ENCODE measurements around the gene FERMT2. TPM values are rescaled to one million over a fixed set of nuclear protein-coding genes. Genes with fewer than 3 reads are reported as not detected.
"Not testable (repeated sequence)": the region's sequence is repeated elsewhere in the genome, so short reads cannot be mapped to it uniquely, and the experiment has no call there.

The FERMT2 gene
- total and polyA plus RNA-seq, 9 donors: 77.5 to 109 (median 92.2) TPM

GRCh38 chr14:52923902-52924575, 26.8 kb downstream of the FERMT2 start:
- Histone ChIP-seq H3K27me3 (ENCODE audit: control insufficient read depth, insufficient read depth, low read length) (no peaks in the 10 kb centered on the region), H3K4me1 (ENCODE audit: control insufficient read depth, insufficient read depth, low read length) (peaks cover 18% of the 10 kb centered on the region), H3K4me3 (ENCODE audit: low read length) (no peak overlapping the region), H3K9me3 (replicated peaks; ENCODE audit: control insufficient read depth, low read depth, low read length) (no peaks in the 10 kb centered on the region), H3K27ac (ENCODE audit: low read length) (no peak overlapping the region), H3K36me3 (ENCODE audit: control insufficient read depth, insufficient read depth, low read length) (no peaks in the 10 kb centered on the region)
- no CpG with 5 or more reads among the region's 3 CpGs for WGBS (ENCODE audit: insufficient coverage)
- no peak for DNase-seq

DNA sequence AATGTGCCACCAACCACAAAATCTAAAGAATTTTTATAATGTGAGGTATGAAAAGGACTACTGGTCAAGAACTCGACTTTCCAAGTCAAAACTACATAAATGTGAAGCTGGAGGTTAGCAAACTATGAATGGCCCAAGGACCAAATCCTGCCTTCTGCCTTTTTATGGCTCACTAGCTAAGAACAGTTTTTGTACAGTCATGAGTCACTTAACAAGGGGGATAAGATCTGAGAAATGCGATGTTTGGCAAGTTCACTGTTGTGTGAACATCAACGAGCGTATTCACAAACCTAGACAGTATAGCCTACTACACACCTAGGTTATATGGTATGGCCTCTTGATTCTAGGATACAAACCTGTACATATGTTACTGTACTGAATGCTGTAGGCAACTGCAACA, 28.2 kb downstream of the FERMT2 start:
- H3K27me3 ChIP-seq (ENCODE audit: control insufficient read depth, insufficient read depth, low read length): no peaks in the 10 kb centered on the region
- no peak overlapping the region for H3K4me3 ChIP-seq (ENCODE audit: low read length)
- H3K4me1 ChIP-seq (ENCODE audit: control insufficient read depth, insufficient read depth, low read length): peaks cover 20% of the 10 kb centered on the region
- no CpG with 5 or more reads among the region's 4 CpGs for WGBS (ENCODE audit: insufficient coverage)
- no peak for DNase-seq
- H3K36me3 ChIP-seq (ENCODE audit: control insufficient read depth, insufficient read depth, low read length): peaks cover 2% of the 10 kb centered on the region
- H3K27ac ChIP-seq (ENCODE audit: low read length): no peak overlapping the region
- no peaks in the 10 kb centered on the region for H3K9me3 ChIP-seq (replicated peaks; ENCODE audit: control insufficient read depth, low read depth, low read length)

GRCh38 chr14:52922059-52922458, 28.8 kb downstream of the FERMT2 start:
- Histone ChIP-seq H3K9me3 (replicated peaks; ENCODE audit: control insufficient read depth, low read depth, low read length) (no peaks in the 10 kb centered on the region), H3K36me3 (ENCODE audit: control insufficient read depth, insufficient read depth, low read length) (peaks cover 3% of the 10 kb centered on the region), H3K27ac (ENCODE audit: low read length) (no peak overlapping the region), H3K4me1 (ENCODE audit: control insufficient read depth, insufficient read depth, low read length) (peaks cover 20% of the 10 kb centered on the region), H3K27me3 (ENCODE audit: control insufficient read depth, insufficient read depth, low read length) (no peaks in the 10 kb centered on the region), H3K4me3 (ENCODE audit: low read length) (no peak overlapping the region)
- DNase-seq: no peak

DNA sequence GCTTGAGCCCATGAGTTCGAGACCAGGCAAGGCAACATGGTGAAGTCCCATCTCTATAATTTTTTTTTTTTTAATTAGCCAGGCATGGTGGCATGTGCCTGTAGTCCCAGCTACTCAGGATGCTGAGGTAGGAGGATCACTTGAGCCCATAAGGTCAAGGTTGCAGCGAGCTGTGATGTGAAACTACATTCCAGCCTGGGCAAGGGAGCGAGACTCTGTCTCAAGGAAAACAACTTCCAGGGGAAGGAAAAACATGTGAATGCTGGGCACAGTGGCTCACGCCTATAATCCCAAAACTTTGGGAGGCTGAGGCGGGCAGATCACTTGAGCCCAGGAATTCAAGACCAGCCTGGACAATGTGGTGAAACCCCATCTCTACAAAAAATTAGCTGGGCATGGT, 30.4 kb downstream of the FERMT2 start:
- not testable (repeated sequence) for H3K27me3 ChIP-seq (ENCODE audit: control insufficient read depth, insufficient read depth, low read length); H3K9me3 ChIP-seq (replicated peaks; ENCODE audit: control insufficient read depth, low read depth, low read length); H3K4me3 ChIP-seq (ENCODE audit: low read length); DNase-seq; H3K27ac ChIP-seq (ENCODE audit: low read length); H3K36me3 ChIP-seq (ENCODE audit: control insufficient read depth, insufficient read depth, low read length)
- H3K4me1 ChIP-seq (ENCODE audit: control insufficient read depth, insufficient read depth, low read length): peaks cover 16% of the 10 kb centered on the region
- WGBS (ENCODE audit: insufficient coverage): 94% methylated on average over 4 of the region's 5 CpGs

DNA sequence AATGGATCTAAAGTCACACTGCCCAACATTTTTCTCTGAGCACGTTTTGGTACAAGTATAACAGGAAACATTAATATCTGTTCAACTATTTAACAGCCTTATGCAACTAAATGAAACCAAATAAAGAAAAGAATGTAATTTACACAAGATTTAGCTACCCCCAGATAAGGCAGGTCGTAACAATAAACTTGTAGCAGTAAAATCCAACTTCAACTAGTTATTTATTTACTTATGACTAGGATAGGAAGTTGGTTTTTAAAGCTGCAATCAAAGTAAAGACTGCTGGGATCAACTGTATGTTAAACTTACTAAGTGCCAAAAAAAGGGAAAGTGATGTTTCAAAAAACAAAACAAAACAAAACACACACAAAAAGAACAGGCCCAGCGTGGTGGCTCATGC, 30.9 kb downstream of the FERMT2 start:
- DNase-seq: no peak
- H3K27me3 ChIP-seq (ENCODE audit: control insufficient read depth, insufficient read depth, low read length): no peaks in the 10 kb centered on the region
- H3K36me3 ChIP-seq (ENCODE audit: control insufficient read depth, insufficient read depth, low read length): peaks cover 5% of the 10 kb centered on the region
- no peak overlapping the region for H3K4me3 ChIP-seq (ENCODE audit: low read length)
- WGBS (ENCODE audit: insufficient coverage): no CpG with 5 or more reads among the region's 3 CpGs
- H3K9me3 ChIP-seq (replicated peaks; ENCODE audit: control insufficient read depth, low read depth, low read length): no peaks in the 10 kb centered on the region
- H3K27ac ChIP-seq (ENCODE audit: low read length): no peak overlapping the region
- H3K4me1 ChIP-seq (ENCODE audit: control insufficient read depth, insufficient read depth, low read length): peaks cover 16% of the 10 kb centered on the region

- Histone ChIP-seq H3K27me3 (ENCODE audit: control insufficient read depth, insufficient read depth, low read length) (no peaks in the 10 kb centered on the region), H3K4me1 (ENCODE audit: control insufficient read depth, insufficient read depth, low read length) (peaks cover 11% of the 10 kb centered on the region), H3K36me3 (ENCODE audit: control insufficient read depth, insufficient read depth, low read length) (peaks cover 5% of the 10 kb centered on the region), H3K27ac (ENCODE audit: low read length) (peak overlapping the region; percentile 7), H3K4me3 (ENCODE audit: low read length) (no peak overlapping the region), H3K9me3 (replicated peaks; ENCODE audit: control insufficient read depth, low read depth, low read length) (no peaks in the 10 kb centered on the region)
- peak; percentile 78 for DNase-seq
Observed at GRCh38 chr14:52918486-52918885, 32.4 kb downstream of the FERMT2 start.

DNA sequence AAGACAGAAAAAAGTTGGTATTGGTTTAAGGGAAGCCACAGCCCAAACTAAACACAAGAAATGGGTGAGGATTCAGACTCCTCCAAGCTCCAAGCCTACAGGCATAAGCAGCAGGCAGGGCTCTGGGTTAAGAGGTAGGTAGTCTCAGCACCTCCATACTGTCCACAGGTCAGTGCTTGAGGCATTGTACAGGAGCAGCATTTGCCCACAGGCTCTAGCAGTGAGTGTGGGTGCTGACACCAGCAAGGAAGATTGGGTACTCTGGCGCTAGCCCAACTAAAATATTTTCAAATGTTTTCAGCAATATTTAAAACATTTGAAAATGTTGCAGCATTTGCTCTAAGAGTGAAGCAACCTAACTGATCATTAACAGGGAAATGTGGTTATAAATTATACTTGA, 33.1 kb downstream of the FERMT2 start:
- Histone ChIP-seq H3K9me3 (replicated peaks; ENCODE audit: control insufficient read depth, low read depth, low read length) (no peaks in the 10 kb centered on the region), H3K27ac (ENCODE audit: low read length) (no peak overlapping the region), H3K27me3 (ENCODE audit: control insufficient read depth, insufficient read depth, low read length) (no peaks in the 10 kb centered on the region), H3K36me3 (ENCODE audit: control insufficient read depth, insufficient read depth, low read length) (peaks cover 5% of the 10 kb centered on the region), H3K4me1 (ENCODE audit: control insufficient read depth, insufficient read depth, low read length) (peaks cover 11% of the 10 kb centered on the region), H3K4me3 (ENCODE audit: low read length) (no peak overlapping the region)
- no peak for DNase-seq
- WGBS (ENCODE audit: insufficient coverage): no CpG with 5 or more reads among the region's 1 CpG

GRCh38 chr14:52914295-52914694, 36.6 kb downstream of the FERMT2 start:
- H3K4me1 ChIP-seq (ENCODE audit: control insufficient read depth, insufficient read depth, low read length): peaks cover 4% of the 10 kb centered on the region
- WGBS (ENCODE audit: insufficient coverage): 100% methylated on average over 2 of the region's 3 CpGs
- DNase-seq: no peak

DNA sequence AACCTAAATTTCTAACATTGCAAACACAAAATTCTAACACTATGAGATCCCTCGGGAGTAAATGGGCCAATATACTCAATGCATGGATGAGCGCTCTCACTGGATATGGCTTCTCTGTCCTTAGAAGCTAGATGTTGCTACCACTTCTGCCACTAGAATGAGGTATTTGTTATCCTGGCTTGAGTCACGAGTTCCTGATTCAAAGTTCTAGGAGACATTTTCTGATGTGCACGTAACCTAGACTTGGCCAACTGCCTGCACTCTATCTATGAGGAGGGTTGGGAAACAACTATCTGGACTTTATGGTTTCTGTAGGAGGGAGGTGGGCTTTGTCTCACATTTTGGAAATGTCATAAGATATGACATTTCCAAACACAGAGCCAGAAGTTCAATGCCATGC, 37.6 kb downstream of the FERMT2 start:
- WGBS (ENCODE audit: insufficient coverage): no CpG with 5 or more reads among the region's 4 CpGs
- Histone ChIP-seq H3K27ac (ENCODE audit: low read length) (no peak overlapping the region), H3K27me3 (ENCODE audit: control insufficient read depth, insufficient read depth, low read length) (no peaks in the 10 kb centered on the region), H3K4me1 (ENCODE audit: control insufficient read depth, insufficient read depth, low read length) (peaks cover 2% of the 10 kb centered on the region), H3K4me3 (ENCODE audit: low read length) (no peak overlapping the region), H3K9me3 (replicated peaks; ENCODE audit: control insufficient read depth, low read depth, low read length) (no peaks in the 10 kb centered on the region), H3K36me3 (ENCODE audit: control insufficient read depth, insufficient read depth, low read length) (peaks cover 14% of the 10 kb centered on the region)
- DNase-seq: no peak

More at GRCh38 chr14:52914295-52914694, 36.6 kb downstream of the FERMT2 start:
- H3K36me3 ChIP-seq (ENCODE audit: control insufficient read depth, insufficient read depth, low read length): peaks cover 9% of the 10 kb centered on the region
- no peak overlapping the region for H3K27ac ChIP-seq (ENCODE audit: low read length)
- H3K27me3 ChIP-seq (ENCODE audit: control insufficient read depth, insufficient read depth, low read length): no peaks in the 10 kb centered on the region
- H3K4me3 ChIP-seq (ENCODE audit: low read length): no peak overlapping the region
- no peaks in the 10 kb centered on the region for H3K9me3 ChIP-seq (replicated peaks; ENCODE audit: control insufficient read depth, low read depth, low read length)

GRCh38 chr14:52911904-52912303, 38.9 kb downstream of the FERMT2 start:
- no peak overlapping the region for H3K4me3 ChIP-seq (ENCODE audit: low read length)
- no peak overlapping the region for H3K27ac ChIP-seq (ENCODE audit: low read length)
- no peaks in the 10 kb centered on the region for H3K4me1 ChIP-seq (ENCODE audit: control insufficient read depth, insufficient read depth, low read length)
- H3K27me3 ChIP-seq (ENCODE audit: control insufficient read depth, insufficient read depth, low read length): no peaks in the 10 kb centered on the region
- no peak for DNase-seq
- whole genome bisulfite sequencing (ENCODE audit: insufficient coverage): 83% methylated on average over 1 of the region's 3 CpGs
- peaks cover 11% of the 10 kb centered on the region for H3K36me3 ChIP-seq (ENCODE audit: control insufficient read depth, insufficient read depth, low read length)
- no peaks in the 10 kb centered on the region for H3K9me3 ChIP-seq (replicated peaks; ENCODE audit: control insufficient read depth, low read depth, low read length)

- no CpG with 5 or more reads among the region's 2 CpGs for WGBS (ENCODE audit: insufficient coverage)
- no peaks in the 10 kb centered on the region for H3K27me3 ChIP-seq (ENCODE audit: control insufficient read depth, insufficient read depth, low read length)
- no peak overlapping the region for H3K4me3 ChIP-seq (ENCODE audit: low read length)
- no peaks in the 10 kb centered on the region for H3K4me1 ChIP-seq (ENCODE audit: control insufficient read depth, insufficient read depth, low read length)
- H3K27ac ChIP-seq (ENCODE audit: low read length): no peak overlapping the region
- H3K9me3 ChIP-seq (replicated peaks; ENCODE audit: control insufficient read depth, low read depth, low read length): no peaks in the 10 kb centered on the region
- DNase-seq: peak; percentile 82
- H3K36me3 ChIP-seq (ENCODE audit: control insufficient read depth, insufficient read depth, low read length): peaks cover 9% of the 10 kb centered on the region
Observed at GRCh38 chr14:52910572-52910971, 40.3 kb downstream of the FERMT2 start.

Measured in muscle of leg (tissue), 11 donors.